Lung (tissue), 12 donors: ENCODE results near the gene PRKAR1B. TPM values are rescaled to one million over a fixed set of nuclear protein-coding genes. Genes with fewer than 3 reads are reported as not detected.

ENCODE experiments used
- ATAC-seq: fragments of 200-7000 bp; cut with Tn5 transposase; one replicate; pipeline ENCODE4 v1.9.1; 2020; ENCODE audit warnings: moderate number of reproducible peaks; ENCODE audit not compliant: insufficient read depth, low FRiP score
- DNase-seq, 3 donors: peaks; one replicate each; pipeline ENCODE4 v3.0.0-alpha.2; 2013 to 2017
- H3K27ac ChIP-seq, 2 donors: one replicate each; pipeline ENCODE4 v1.5.1; 2013; ENCODE audit warnings: mild to moderate bottlenecking in 2 of 2, moderate library complexity in 2 of 2, control low read depth in 1 of 2, inconsistent platforms in 1 of 2, low read depth in 1 of 2, low read length in 1 of 2
- H3K27me3 ChIP-seq, 3 donors: one replicate each; pipeline ENCODE4 v1.5.1; 2013; ENCODE audit warnings: low read length in 2 of 3; ENCODE audit not compliant: control insufficient read depth in 3 of 3, insufficient read depth in 3 of 3
- H3K36me3 ChIP-seq, 4 donors: one replicate each; pipeline ENCODE4 v1.5.1; 2013; ENCODE audit warnings: low read length in 4 of 4, mild to moderate bottlenecking in 1 of 4, moderate library complexity in 1 of 4; ENCODE audit not compliant: control insufficient read depth in 4 of 4, insufficient read depth in 4 of 4
- H3K4me1 ChIP-seq, 5 donors: one replicate each; pipeline ENCODE4 v1.5.1; 2013; ENCODE audit warnings: low read length in 5 of 5, mild to moderate bottlenecking in 2 of 5, moderate library complexity in 1 of 5; ENCODE audit not compliant: control insufficient read depth in 5 of 5, insufficient read depth in 5 of 5
- H3K4me3 ChIP-seq: one replicate; pipeline ENCODE4 v1.5.1; 2013; ENCODE audit warnings: mild to moderate bottlenecking, control low read depth, moderate library complexity
- H3K9ac ChIP-seq, 2 donors: one replicate each; pipeline ENCODE4 v1.5.1; 2013; ENCODE audit warnings: low read length in 2 of 2, control low read depth in 1 of 2; ENCODE audit not compliant: insufficient read depth in 1 of 2
- H3K9me3 ChIP-seq, 4 donors: one replicate each; pipeline ENCODE4 v1.5.1; 2013; ENCODE audit warnings: low read length in 3 of 4, mild to moderate bottlenecking in 1 of 4, moderate library complexity in 1 of 4; ENCODE audit not compliant: control insufficient read depth in 4 of 4, insufficient read depth in 3 of 4
- WGBS, 2 donors: extraction: QIAGEN DNeasy Blood & Tissue Kit; methylation state at CpG; one replicate each; pipeline ENCODE4 v1.1.7; 2013; 5-methylcytosine and 5-hydroxymethylcytosine counted together
- polyA plus RNA-seq, 2 donors: library from polyadenylated mRNA; stranded (reverse); fragments of 200-250 nt; gene quantifications; one replicate each; pipeline ENCODE4 v1.2.1, GENCODE V29; 2013
- total RNA-seq, 2 donors: library from RNA; depleted of rRNA in 1 of 2; stranded (reverse); fragments of >200 nt in 1 of 2; gene quantifications; one replicate each; pipeline ENCODE4 v1.2.1, GENCODE V29; 2014 to 2021
- TF ChIP-seq, protein P1 (sequence below): IDR thresholded peaks from 2 replicates; pipeline ENCODE4 v1.5.1; 2012; ENCODE audit warnings: mild to moderate bottlenecking; ENCODE audit errors: control extremely low read depth, extremely low read depth
- donor health status: control.
- donor health status: control.
- donor health status: Bipolar disorder and iron deficiency.
- donor health status: healthy.
- donor health status: DM: yes; HTN: yes; CAD: no.

PRKAR1B gene
- total and polyA plus RNA-seq, 4 donors = 11.3 to 32.0 (median 16.3) TPM

DNA sequence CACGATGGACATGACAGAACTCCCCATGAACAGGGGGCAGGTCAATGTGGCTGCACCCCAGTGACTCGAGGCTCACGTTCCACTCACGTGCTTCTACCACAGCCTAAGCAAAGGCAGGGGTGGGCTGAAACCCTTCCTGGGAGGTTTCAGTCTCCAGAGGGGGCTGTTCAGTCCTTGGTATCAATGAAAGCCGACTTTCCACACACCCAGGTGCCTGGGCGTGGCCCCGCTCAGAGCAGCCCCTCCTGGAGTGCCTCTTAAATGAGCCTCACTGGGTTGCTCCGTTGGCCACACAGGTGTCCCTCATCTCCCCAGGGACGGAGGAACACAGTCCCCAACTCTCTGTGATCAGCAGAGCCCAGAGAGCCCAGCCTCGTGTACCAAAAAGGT is 116.9 kb downstream of the PRKAR1B start:
- H3K4me3 ChIP-seq = no peak overlapping the region
- H3K36me3 ChIP-seq = no peaks in the 10 kb centered on the region
- TF ChIP-seq, protein P1, sequence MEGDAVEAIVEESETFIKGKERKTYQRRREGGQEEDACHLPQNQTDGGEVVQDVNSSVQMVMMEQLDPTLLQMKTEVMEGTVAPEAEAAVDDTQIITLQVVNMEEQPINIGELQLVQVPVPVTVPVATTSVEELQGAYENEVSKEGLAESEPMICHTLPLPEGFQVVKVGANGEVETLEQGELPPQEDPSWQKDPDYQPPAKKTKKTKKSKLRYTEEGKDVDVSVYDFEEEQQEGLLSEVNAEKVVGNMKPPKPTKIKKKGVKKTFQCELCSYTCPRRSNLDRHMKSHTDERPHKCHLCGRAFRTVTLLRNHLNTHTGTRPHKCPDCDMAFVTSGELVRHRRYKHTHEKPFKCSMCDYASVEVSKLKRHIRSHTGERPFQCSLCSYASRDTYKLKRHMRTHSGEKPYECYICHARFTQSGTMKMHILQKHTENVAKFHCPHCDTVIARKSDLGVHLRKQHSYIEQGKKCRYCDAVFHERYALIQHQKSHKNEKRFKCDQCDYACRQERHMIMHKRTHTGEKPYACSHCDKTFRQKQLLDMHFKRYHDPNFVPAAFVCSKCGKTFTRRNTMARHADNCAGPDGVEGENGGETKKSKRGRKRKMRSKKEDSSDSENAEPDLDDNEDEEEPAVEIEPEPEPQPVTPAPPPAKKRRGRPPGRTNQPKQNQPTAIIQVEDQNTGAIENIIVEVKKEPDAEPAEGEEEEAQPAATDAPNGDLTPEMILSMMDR = no peak
- ATAC-seq = no peak
- no peak for DNase-seq
- H3K27ac ChIP-seq = peak overlapping the region in 1 of 2 donors; percentile 81
- 75 to 79% methylated on average over 10 of the region's 10 CpGs for WGBS, 2 donors
- H3K9ac ChIP-seq = no peak overlapping the region
- no peaks in the 10 kb centered on the region for H3K27me3 ChIP-seq
- H3K9me3 ChIP-seq = no peaks in the 10 kb centered on the region
- H3K4me1 ChIP-seq = peaks cover 0 to 20% (median 14%) of the 10 kb centered on the region in 5 donors

DNA sequence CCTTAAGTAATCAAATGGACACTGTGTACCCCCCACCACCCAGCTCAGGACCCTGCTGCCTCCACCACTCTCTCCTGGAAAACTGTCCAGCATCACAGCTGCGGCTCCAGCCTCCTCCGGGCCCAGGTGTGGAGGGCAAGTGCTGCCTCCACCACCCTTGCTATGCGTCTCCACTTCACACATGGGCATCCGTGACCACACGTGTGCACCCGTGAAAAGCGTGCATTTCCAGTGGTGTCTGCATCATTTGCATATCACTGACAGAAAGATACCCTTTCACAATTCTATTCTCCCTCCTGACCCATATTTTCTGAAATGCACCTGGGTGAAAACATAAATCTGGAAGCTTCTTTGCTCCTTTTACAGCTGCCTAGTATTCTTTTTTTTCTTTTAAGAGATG is 117.7 kb downstream of the PRKAR1B start:
- Histone ChIP-seq H3K4me1 (peaks cover 0 to 20% (median 14%) of the 10 kb centered on the region in 5 donors), H3K27ac (no peak overlapping the region), H3K9ac (no peak overlapping the region), H3K9me3 (no peaks in the 10 kb centered on the region), H3K36me3 (no peaks in the 10 kb centered on the region), H3K27me3 (no peaks in the 10 kb centered on the region), H3K4me3 (no peak overlapping the region)
- ATAC-seq (no peak), DNase-seq (no peak)
- 80 to 87% methylated on average over 7 of the region's 7 CpGs for WGBS, 2 donors
- TF ChIP-seq, protein P1 = no peak

DNA sequence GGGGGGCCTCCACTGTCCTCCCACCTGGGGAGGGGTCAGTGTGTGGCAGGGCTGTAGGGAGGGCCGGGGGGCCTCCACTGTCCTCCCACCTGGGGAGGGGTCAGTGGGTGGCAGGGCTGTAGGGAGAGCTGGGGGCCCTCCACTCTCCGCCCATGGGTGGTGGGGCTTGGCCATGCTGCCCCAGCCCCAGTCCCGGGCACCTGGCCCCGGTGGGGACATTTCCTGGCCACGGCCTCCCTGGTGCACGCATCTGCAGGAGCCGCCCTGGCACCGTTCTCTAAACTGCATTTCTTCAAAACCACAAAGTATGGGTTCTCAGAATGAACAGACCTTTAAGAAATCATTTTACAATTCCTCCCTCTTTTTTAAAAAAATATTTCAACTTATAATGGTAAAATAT is 118.1 kb downstream of the PRKAR1B start:
- Histone ChIP-seq H3K9me3 (no peaks in the 10 kb centered on the region), H3K9ac (no peak overlapping the region), H3K4me1 (peaks cover 0 to 20% (median 14%) of the 10 kb centered on the region in 5 donors), H3K4me3 (no peak overlapping the region), H3K36me3 (no peaks in the 10 kb centered on the region), H3K27me3 (no peaks in the 10 kb centered on the region), H3K27ac (peak overlapping the region in 1 of 2 donors; percentile 43)
- DNase-seq (no peak), ATAC-seq (no peak)
- 39 to 51% methylated on average over 8 of the region's 8 CpGs for WGBS, 2 donors
- TF ChIP-seq, protein P1 = no peak

DNA sequence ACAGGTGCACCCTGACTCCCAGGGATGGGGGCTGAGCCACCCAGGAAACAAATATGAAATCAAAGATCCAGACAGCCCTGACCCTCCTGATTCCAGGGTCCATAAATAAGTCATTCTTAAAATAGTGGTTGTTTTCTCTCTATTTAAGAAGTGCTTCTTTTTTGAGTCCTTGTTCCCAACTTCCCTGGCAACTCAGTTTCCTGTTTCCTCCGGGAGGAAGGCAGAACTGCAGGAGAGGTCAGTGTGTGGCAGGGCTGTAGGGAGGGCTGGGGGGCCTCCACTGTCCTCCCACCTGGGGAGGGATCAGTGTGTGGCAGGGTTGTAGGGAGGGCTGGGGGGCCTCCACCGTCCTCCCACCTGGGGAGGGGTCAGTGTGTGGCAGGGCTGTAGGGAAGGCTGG is 118.7 kb downstream of the PRKAR1B start:
- WGBS, 2 donors = 6 to 48% methylated on average over 2 of the region's 2 CpGs
- no peaks in the 10 kb centered on the region for H3K27me3 ChIP-seq
- DNase-seq = no peak
- no peak overlapping the region for H3K9ac ChIP-seq
- H3K36me3 ChIP-seq = no peaks in the 10 kb centered on the region
- no peak overlapping the region for H3K4me3 ChIP-seq
- peak overlapping the region in 1 of 2 donors; percentile 52 for H3K27ac ChIP-seq
- peaks cover 0 to 20% (median 14%) of the 10 kb centered on the region in 5 donors for H3K4me1 ChIP-seq
- ATAC-seq = no peak
- no peaks in the 10 kb centered on the region for H3K9me3 ChIP-seq
- TF ChIP-seq, protein P1 = no peak
